Measurements from ENCODE around the gene SPDEF. TPM values are rescaled to one million over a fixed set of nuclear protein-coding genes. Genes with fewer than 3 reads are reported as not detected.

The SPDEF gene
- total and polyA plus RNA-seq, 2 experiments from 2014 or later: 0.69 TPM; not detected in 1

DNA sequence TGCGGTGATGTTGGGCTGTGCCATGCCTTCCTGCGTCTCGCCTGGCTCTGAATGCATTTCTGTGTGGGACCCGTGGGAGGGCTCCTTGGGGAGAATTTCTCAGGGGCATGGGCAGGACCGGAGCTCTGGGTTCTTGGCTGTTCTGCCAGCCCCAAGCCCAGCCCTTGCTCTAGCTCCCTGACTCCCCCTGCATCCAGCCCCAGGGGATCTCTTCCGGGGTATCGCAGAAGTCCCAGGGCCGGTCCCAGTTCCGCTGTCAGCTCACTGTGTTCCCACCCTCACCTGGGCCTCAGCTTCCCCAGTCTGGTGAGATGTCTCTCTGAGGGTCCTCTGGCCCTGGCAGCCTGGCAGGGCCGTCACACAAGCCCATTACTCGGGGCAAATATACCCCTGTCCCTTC is 20.5 kb downstream of the SPDEF start:
- H3K36me3 ChIP-seq (ENCODE audit: insufficient read depth): no peaks in the 10 kb centered on the region
- H3K4me3 ChIP-seq: no peak overlapping the region
- no peaks in the 10 kb centered on the region for H3F3A ChIP-seq (replicated peaks; ENCODE audit: low read depth)
- ATAC-seq (no peak), DNase-seq (ENCODE audit: low spot score) (no peak)
- H3K27ac Mint-ChIP-seq: no peak overlapping the region
- no peak overlapping the region for H3K4me2 ChIP-seq
- H3K9me3 Mint-ChIP-seq: no peaks in the 10 kb centered on the region
- peaks cover 7% of the 10 kb centered on the region for H3K4me1 Mint-ChIP-seq
- no peak for TF ChIP-seq CTCF (conservative IDR thresholded peaks at IDR 0.05; ENCODE audit: low read depth in 2 of 2)
- no peak for TF ChIP-seq POLR2AphosphoS5 (IDR thresholded peaks at IDR 0.05; ENCODE audit: low read depth)
- TF ChIP-seq, protein P1, sequence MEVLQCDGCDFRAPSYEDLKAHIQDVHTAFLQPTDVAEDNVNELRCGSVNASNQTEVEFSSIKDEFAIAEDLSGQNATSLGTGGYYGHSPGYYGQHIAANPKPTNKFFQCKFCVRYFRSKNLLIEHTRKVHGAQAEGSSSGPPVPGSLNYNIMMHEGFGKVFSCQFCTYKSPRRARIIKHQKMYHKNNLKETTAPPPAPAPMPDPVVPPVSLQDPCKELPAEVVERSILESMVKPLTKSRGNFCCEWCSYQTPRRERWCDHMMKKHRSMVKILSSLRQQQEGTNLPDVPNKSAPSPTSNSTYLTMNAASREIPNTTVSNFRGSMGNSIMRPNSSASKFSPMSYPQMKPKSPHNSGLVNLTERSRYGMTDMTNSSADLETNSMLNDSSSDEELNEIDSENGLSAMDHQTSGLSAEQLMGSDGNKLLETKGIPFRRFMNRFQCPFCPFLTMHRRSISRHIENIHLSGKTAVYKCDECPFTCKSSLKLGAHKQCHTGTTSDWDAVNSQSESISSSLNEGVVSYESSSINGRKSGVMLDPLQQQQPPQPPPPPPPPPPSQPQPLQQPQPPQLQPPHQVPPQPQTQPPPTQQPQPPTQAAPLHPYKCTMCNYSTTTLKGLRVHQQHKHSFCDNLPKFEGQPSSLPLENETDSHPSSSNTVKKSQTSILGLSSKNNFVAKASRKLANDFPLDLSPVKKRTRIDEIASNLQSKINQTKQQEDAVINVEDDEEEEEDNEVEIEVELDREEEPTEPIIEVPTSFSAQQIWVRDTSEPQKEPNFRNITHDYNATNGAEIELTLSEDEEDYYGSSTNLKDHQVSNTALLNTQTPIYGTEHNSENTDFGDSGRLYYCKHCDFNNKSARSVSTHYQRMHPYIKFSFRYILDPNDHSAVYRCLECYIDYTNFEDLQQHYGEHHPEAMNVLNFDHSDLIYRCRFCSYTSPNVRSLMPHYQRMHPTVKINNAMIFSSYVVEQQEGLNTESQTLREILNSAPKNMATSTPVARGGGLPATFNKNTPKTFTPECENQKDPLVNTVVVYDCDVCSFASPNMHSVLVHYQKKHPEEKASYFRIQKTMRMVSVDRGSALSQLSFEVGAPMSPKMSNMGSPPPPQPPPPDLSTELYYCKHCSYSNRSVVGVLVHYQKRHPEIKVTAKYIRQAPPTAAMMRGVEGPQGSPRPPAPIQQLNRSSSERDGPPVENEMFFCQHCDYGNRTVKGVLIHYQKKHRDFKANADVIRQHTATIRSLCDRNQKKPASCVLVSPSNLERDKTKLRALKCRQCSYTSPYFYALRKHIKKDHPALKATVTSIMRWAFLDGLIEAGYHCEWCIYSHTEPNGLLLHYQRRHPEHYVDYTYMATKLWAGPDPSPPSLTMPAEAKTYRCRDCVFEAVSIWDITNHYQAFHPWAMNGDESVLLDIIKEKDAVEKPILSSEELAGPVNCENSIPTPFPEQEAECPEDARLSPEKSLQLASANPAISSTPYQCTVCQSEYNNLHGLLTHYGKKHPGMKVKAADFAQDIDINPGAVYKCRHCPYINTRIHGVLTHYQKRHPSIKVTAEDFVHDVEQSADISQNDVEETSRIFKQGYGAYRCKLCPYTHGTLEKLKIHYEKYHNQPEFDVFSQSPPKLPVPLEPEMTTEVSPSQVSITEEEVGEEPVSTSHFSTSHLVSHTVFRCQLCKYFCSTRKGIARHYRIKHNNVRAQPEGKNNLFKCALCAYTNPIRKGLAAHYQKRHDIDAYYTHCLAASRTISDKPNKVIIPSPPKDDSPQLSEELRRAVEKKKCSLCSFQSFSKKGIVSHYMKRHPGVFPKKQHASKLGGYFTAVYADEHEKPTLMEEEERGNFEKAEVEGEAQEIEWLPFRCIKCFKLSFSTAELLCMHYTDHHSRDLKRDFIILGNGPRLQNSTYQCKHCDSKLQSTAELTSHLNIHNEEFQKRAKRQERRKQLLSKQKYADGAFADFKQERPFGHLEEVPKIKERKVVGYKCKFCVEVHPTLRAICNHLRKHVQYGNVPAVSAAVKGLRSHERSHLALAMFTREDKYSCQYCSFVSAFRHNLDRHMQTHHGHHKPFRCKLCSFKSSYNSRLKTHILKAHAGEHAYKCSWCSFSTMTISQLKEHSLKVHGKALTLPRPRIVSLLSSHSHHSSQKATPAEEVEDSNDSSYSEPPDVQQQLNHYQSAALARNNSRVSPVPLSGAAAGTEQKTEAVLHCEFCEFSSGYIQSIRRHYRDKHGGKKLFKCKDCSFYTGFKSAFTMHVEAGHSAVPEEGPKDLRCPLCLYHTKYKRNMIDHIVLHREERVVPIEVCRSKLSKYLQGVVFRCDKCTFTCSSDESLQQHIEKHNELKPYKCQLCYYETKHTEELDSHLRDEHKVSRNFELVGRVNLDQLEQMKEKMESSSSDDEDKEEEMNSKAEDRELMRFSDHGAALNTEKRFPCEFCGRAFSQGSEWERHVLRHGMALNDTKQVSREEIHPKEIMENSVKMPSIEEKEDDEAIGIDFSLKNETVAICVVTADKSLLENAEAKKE (CRISPR knock-in tag; IDR thresholded peaks at IDR 0.05): no peak
- TF ChIP-seq ZNF331 (CRISPR knock-in tag; IDR thresholded peaks at IDR 0.05; ENCODE audit: low read depth): no peak
- TF ChIP-seq CREB1 (CRISPR knock-in tag; IDR thresholded peaks at IDR 0.05; ENCODE audit: low read depth): no peak
- no peak for TF ChIP-seq EZH2 (IDR thresholded peaks at IDR 0.05; ENCODE audit: low read depth, unreplicated experiment)
- TF ChIP-seq, protein P2, sequence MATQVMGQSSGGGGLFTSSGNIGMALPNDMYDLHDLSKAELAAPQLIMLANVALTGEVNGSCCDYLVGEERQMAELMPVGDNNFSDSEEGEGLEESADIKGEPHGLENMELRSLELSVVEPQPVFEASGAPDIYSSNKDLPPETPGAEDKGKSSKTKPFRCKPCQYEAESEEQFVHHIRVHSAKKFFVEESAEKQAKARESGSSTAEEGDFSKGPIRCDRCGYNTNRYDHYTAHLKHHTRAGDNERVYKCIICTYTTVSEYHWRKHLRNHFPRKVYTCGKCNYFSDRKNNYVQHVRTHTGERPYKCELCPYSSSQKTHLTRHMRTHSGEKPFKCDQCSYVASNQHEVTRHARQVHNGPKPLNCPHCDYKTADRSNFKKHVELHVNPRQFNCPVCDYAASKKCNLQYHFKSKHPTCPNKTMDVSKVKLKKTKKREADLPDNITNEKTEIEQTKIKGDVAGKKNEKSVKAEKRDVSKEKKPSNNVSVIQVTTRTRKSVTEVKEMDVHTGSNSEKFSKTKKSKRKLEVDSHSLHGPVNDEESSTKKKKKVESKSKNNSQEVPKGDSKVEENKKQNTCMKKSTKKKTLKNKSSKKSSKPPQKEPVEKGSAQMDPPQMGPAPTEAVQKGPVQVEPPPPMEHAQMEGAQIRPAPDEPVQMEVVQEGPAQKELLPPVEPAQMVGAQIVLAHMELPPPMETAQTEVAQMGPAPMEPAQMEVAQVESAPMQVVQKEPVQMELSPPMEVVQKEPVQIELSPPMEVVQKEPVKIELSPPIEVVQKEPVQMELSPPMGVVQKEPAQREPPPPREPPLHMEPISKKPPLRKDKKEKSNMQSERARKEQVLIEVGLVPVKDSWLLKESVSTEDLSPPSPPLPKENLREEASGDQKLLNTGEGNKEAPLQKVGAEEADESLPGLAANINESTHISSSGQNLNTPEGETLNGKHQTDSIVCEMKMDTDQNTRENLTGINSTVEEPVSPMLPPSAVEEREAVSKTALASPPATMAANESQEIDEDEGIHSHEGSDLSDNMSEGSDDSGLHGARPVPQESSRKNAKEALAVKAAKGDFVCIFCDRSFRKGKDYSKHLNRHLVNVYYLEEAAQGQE (IDR thresholded peaks at IDR 0.05; ENCODE audit: unreplicated experiment): no peak
- no peak for TF ChIP-seq NANOG (IDR thresholded peaks at IDR 0.05; ENCODE audit: borderline replicate concordance)
- TF ChIP-seq ZNF114 (CRISPR knock-in tag; IDR thresholded peaks at IDR 0.05): no peak
- no peak for TF ChIP-seq STAT1 (IDR thresholded peaks at IDR 0.05; ENCODE audit: unreplicated experiment)
- no peak for TF ChIP-seq ETS1 (IDR thresholded peaks at IDR 0.05)
- no peak for TF ChIP-seq EZH2phosphoT487 (IDR thresholded peaks at IDR 0.05; ENCODE audit: unreplicated experiment)
- TF ChIP-seq JUNB (IDR thresholded peaks at IDR 0.05; ENCODE audit: unreplicated experiment): no peak
- H3K27ac ChIP-seq (ENCODE audit: low read depth): no peak overlapping the region
- no peaks in the 10 kb centered on the region for H3K9me2 ChIP-seq (ENCODE audit: insufficient read depth)
- no peaks in the 10 kb centered on the region for H3K27me3 ChIP-seq (ENCODE audit: insufficient read depth)
- H3K79me2 ChIP-seq (replicated peaks; ENCODE audit: insufficient read depth): no peaks in the 10 kb centered on the region
- H3K27me3 Mint-ChIP-seq (ENCODE audit: insufficient read depth, low read depth, poor library complexity): peaks cover 12% of the 10 kb centered on the region
- no peaks in the 10 kb centered on the region for H4K20me1 ChIP-seq (replicated peaks; ENCODE audit: insufficient read depth)
- no peaks in the 10 kb centered on the region for H3K4me1 ChIP-seq (ENCODE audit: insufficient read depth)
- no peak overlapping the region for H3K4me3 Mint-ChIP-seq
- peaks cover 2% of the 10 kb centered on the region; the same call in 1 of the 3 replicates for H3K36me3 Mint-ChIP-seq (ENCODE audit: low read depth)
- no peak overlapping the region for H2AFZ ChIP-seq
